ENCODE data around the gene TAC4. TPM values are rescaled to one million over a fixed set of nuclear protein-coding genes. Genes with fewer than 3 reads are reported as not detected.

Gene TAC4
- total and polyA plus RNA-seq, 2 of the 13 experiments (the other 11 are each of a cell fraction or from before 2014, with no cell fraction given): not detected

DNA sequence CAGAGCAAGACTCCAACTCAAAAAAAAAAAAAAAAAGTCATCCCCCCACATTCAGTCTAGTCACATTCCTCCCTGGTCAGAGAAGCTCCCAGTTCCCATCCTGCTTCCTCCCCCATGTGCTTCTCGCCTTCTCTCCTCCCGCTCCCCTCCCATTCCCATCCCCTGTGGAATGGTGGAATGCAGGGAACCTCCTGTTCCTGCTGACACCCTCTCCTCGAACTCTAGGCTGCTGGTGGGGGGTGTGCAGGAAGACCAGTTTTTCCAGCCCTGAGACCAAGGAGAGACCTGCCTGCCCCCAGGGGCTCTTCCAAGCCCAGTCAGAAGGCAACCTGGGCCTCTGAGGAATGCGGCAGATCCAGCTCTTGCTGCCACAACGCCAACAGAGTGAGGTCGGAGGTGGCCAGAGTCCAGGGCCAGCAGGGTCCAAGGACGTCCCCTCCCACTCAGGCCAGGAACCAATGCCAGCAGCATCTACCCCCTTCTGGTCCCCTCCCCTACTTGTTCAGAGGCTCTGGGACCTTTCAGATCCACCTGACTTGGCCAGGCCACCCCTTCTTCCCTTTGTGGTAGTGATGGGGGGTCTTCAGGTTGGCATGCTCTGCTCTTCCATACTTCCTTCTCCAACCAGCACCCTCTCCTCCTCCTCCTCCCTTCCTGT, 39.3 kb upstream of the TAC4 start (continued):
- TF ChIP-seq ARID5B (CRISPR knock-in tag; IDR thresholded peaks at IDR 0.05) (peak; percentile 93), MBNL3 (CRISPR knock-in tag; conservative IDR thresholded peaks at IDR 0.05) (no peak), SMAD9 (CRISPR knock-in tag; IDR thresholded peaks at IDR 0.05) (no peak), ZSCAN25 (CRISPR knock-in tag; IDR thresholded peaks at IDR 0.05) (peak; percentile 79; the same call in 1 of the 2 replicates), ARID3A (IDR thresholded peaks at IDR 0.05; ENCODE audit: low read depth, low read length) (no peak), DDIT3 (CRISPR knock-in tag; IDR thresholded peaks at IDR 0.05) (no peak), FOXJ3 (CRISPR knock-in tag; IDR thresholded peaks at IDR 0.05; ENCODE audit: borderline replicate concordance) (no peak), SYNCRIP (IDR thresholded peaks at IDR 0.05; ENCODE audit: insufficient read depth, low read depth, low read length) (no peak), SNRNP70 (IDR thresholded peaks at IDR 0.05; ENCODE audit: low read depth, low read length) (no peak), ZBTB8A (CRISPR knock-in tag; IDR thresholded peaks at IDR 0.05; ENCODE audit: borderline replicate concordance, low read depth) (no peak), MIXL1 (CRISPR knock-in tag; IDR thresholded peaks at IDR 0.05) (peak; percentile 32; the same call in 1 of the 2 replicates), IKZF1 (IDR thresholded peaks at IDR 0.05) (no peak), CENPT (CRISPR knock-in tag; IDR thresholded peaks at IDR 0.05; ENCODE audit: low read depth) (no peak), ATF1 (CRISPR knock-in tag; IDR thresholded peaks at IDR 0.05) (no peak), SP140L (CRISPR knock-in tag; IDR thresholded peaks at IDR 0.05; ENCODE audit: borderline replicate concordance) (no peak), ZNF770 (CRISPR knock-in tag; IDR thresholded peaks at IDR 0.05) (no peak; the same call in none of the 2 replicates), ZNF605 (CRISPR knock-in tag; IDR thresholded peaks at IDR 0.05) (peak; percentile 95), CHD2 (IDR thresholded peaks at IDR 0.05; ENCODE audit: low read depth, low read length) (no peak), ERF (CRISPR knock-in tag; IDR thresholded peaks at IDR 0.05) (peak; percentile 44), ZNF546 (CRISPR knock-in tag; conservative IDR thresholded peaks at IDR 0.05) (no peak)
- TF ChIP-seq, protein P1, sequence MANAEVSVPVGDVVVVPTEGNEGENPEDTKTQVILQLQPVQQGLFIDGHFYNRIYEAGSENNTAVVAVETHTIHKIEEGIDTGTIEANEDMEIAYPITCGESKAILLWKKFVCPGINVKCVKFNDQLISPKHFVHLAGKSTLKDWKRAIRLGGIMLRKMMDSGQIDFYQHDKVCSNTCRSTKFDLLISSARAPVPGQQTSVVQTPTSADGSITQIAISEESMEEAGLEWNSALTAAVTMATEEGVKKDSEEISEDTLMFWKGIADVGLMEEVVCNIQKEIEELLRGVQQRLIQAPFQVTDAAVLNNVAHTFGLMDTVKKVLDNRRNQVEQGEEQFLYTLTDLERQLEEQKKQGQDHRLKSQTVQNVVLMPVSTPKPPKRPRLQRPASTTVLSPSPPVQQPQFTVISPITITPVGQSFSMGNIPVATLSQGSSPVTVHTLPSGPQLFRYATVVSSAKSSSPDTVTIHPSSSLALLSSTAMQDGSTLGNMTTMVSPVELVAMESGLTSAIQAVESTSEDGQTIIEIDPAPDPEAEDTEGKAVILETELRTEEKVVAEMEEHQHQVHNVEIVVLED (CRISPR knock-in tag; IDR thresholded peaks at IDR 0.05; ENCODE audit: borderline replicate concordance): no peak; the same call in 1 of the 2 replicates

Data from HepG2 (cell line).